AG04450 (cell line): ENCODE results near the gene PHLDA2. TPM values are rescaled to one million over a fixed set of nuclear protein-coding genes. Genes with fewer than 3 reads are reported as not detected.

ENCODE experiments used
- CTCF ChIA-PET: fragments of 300-600, 350-600 bp; formaldehyde crosslinking; extraction: SDS; loops from one replicate; lab custom pipeline; 2022; ENCODE audit warnings: antibody characterized with exemption, inconsistent platforms; lab: Charles Lee
- POLR2A ChIA-PET: fragments of 350-600 bp; formaldehyde crosslinking; extraction: SDS; loops from one replicate; lab custom pipeline; 2021; ENCODE audit warnings: antibody characterized with exemption, inconsistent platforms; lab: Yijun Ruan, JAX
- DNase-seq: peaks from one replicate; pipeline ENCODE4 v3.0.0-alpha.2; 2011; ENCODE audit warnings: low read depth, low spot score
- H3K27ac ChIP-seq: one replicate; pipeline ENCODE4 v1.5.1; 2012; ENCODE audit warnings: low read depth, low read length, control low read depth
- H3K27me3 ChIP-seq: one replicate; pipeline ENCODE4 v1.6.0; 2012; ENCODE audit warnings: low read length; ENCODE audit not compliant: control insufficient read depth, insufficient read depth
- H3K4me3 ChIP-seq: 2 replicates; pipeline ENCODE4 v1.5.1; 2011; ENCODE audit warnings: mild to moderate bottlenecking, low read depth, low read length, control low read depth
- H3K9me3 ChIP-seq: 2 replicates; pipeline ENCODE4 v1.5.1; 2012; ENCODE audit warnings: low read length; ENCODE audit not compliant: control insufficient read depth, insufficient read depth
- polyA plus RNA-seq: library from polyadenylated mRNA; depleted of rRNA; stranded (reverse); fragments of >200 nt; gene quantifications from 2 replicates; pipeline ENCODE4 v1.2.3, GENCODE V29; 2011
- TF ChIP-seq, protein P1 (sequence below): IDR thresholded peaks from 2 replicates; pipeline ENCODE4 v1.5.1; 2011; ENCODE audit warnings: low read depth, low read length, control low read depth, inconsistent platforms

PHLDA2 gene
- polyA plus RNA-seq, 1 experiment: 9.6 TPM

DNA sequence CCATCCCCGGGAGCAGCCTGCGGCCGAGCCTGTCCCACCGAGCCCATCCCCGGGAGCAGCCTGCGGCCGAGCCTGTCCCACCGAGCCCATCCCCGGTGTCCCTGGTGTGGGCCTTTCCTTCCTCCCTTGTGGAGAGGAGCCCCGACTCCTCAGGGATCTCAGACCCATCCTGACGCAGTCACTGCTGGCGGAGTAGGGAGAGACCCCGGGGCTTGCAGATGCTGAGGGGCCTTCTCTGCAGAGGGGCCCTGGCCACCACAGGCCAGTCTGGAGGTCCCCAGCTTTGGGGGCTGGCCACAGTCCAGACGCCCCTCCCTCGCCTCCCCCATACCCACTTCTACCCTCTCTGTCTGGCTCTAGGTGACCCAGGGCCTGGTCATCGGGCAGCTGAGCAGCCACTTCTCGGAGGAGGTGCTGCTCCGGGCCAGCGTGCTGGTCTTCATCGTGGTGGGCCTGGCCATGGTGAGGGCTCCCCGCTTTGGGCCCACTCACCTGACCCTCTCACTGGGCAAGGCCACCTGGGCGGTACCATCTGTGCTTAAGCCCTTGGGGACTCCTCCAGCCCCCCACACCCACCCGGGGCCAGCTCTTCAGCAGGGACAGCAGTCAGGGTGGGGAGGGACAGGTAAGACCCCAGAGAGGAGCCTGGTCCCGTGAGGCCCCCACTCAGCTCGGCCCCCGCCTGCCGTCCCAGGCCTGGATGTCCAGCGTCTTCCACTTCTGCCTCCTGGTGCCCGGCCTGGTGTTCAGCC is 7.3 kb downstream of the PHLDA2 start:
- Histone ChIP-seq H3K4me3 (no peak overlapping the region), H3K27me3 (no peaks in the 10 kb centered on the region), H3K27ac (no peak overlapping the region), H3K9me3 (no peaks in the 10 kb centered on the region; the same call in 1 of the 2 replicates)
- TF ChIP-seq, protein P1, sequence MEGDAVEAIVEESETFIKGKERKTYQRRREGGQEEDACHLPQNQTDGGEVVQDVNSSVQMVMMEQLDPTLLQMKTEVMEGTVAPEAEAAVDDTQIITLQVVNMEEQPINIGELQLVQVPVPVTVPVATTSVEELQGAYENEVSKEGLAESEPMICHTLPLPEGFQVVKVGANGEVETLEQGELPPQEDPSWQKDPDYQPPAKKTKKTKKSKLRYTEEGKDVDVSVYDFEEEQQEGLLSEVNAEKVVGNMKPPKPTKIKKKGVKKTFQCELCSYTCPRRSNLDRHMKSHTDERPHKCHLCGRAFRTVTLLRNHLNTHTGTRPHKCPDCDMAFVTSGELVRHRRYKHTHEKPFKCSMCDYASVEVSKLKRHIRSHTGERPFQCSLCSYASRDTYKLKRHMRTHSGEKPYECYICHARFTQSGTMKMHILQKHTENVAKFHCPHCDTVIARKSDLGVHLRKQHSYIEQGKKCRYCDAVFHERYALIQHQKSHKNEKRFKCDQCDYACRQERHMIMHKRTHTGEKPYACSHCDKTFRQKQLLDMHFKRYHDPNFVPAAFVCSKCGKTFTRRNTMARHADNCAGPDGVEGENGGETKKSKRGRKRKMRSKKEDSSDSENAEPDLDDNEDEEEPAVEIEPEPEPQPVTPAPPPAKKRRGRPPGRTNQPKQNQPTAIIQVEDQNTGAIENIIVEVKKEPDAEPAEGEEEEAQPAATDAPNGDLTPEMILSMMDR: no peak
- ChIA-PET CTCF (no interaction called here), POLR2A (no interaction called here)
- no peak for DNase-seq

DNA sequence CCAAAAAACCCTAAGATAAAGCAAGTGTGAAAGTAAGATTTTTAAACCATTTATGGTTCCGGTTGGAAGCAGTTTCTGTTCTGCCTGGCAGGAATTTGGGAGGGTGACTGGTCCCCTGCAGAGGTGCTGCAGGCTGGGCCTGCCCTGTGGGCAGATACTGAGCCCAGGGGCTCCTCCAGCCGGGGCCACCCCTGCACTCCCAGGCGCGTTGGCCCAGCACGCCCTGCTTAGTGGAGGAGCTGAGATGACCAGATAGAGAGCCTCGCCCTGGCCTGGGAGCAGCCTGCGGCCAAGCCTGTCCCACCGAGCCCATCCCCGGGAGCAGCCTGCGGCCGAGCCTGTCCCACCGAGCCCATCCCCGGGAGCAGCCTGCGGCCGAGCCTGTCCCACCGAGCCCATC is 8.0 kb downstream of the PHLDA2 start:
- TF ChIP-seq, protein P1: no peak
- no peaks in the 10 kb centered on the region for H3K27me3 ChIP-seq
- ChIA-PET POLR2A (interaction anchor here (0.7 to 3.7 kb wide), 2 partner anchors 8 to 388 kb away, joined by 3 to 21 read pairs; partner anchors contain the start of gene PHLDA2), CTCF (no interaction called here)
- no peaks in the 10 kb centered on the region; the same call in 1 of the 2 replicates for H3K9me3 ChIP-seq
- no peak overlapping the region for H3K4me3 ChIP-seq
- H3K27ac ChIP-seq: no peak overlapping the region
- no peak for DNase-seq

DNA sequence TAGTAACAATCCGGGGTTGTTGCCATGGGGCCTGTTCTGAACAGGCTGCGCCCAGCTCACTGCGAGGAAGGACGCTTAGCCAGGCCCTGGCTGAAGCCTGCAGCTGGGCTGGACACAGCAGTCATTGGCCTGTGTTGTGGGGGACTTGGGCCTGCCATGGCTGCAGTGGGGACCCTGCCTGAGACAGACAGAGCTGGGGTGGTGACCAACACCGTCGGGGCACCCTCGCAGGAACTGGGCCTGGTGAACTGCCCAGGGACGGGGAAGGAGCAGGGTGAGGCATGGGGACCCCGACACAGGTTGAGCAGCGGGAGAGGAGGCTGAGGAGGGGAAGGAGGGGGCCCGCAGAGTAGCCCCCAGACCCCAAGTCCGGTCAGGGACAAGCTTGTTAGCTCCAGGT is 8.9 kb downstream of the PHLDA2 start:
- TF ChIP-seq, protein P1: no peak
- Histone ChIP-seq H3K4me3 (no peak overlapping the region), H3K9me3 (no peaks in the 10 kb centered on the region; the same call in 1 of the 2 replicates), H3K27ac (no peak overlapping the region), H3K27me3 (no peaks in the 10 kb centered on the region)
- DNase-seq: no peak
- ChIA-PET CTCF (no interaction called here), POLR2A (interaction anchor here (0.7 to 3.7 kb wide), 3 partner anchors 9 to 811 kb away, joined by 3 to 21 read pairs (median 3); partner anchors contain the start of gene PHLDA2)

DNA sequence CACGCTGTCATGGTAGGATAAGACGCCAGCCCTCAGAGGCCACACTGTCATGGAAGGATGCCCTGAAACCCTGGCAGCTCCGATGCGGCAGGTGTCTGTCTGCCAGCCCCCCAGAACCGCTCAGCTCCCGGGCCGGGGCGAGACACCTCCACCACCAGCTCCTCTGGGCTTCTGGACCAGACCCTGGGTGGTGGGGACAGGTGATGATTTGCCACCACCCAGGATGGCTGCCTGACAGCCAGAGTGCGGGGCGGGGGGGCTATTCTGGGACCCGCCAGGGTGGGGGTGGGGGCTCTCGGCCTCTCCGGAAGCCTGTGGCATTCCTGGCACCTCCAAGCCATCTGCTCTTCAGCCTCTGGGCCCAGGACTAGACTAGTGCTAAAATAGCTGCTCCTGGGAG is 9.4 kb downstream of the PHLDA2 start:
- TF ChIP-seq, protein P1: no peak
- H3K9me3 ChIP-seq: no peaks in the 10 kb centered on the region; the same call in 1 of the 2 replicates
- no peak overlapping the region for H3K4me3 ChIP-seq
- H3K27ac ChIP-seq: no peak overlapping the region
- H3K27me3 ChIP-seq: no peaks in the 10 kb centered on the region
- ChIA-PET CTCF (no interaction called here), POLR2A (interaction anchor here (3.7 kb wide), 1 partner anchor 9 kb away, joined by 21 read pairs; the partner anchor contains the start of gene PHLDA2)
- DNase-seq: no peak

DNA sequence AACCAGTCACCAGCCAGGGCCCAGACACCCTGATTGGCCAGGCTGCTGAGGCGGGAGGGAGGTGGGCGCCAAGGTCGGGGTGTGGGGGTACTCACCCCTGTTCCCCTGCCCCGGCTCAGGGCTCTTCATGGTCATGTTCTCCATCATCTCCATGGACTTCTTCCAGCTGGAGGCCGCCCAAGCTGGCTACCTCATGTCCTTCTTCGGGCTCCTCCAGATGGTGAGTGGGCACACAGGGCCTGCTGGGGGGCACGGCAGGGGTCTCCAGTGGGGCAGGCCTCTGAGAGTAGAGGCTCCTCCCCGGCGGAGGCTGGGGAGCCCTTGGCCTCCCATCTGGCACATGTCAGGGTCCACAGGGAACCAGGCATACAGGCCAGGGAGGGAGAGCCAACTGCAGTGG is 10.0 kb downstream of the PHLDA2 start:
- TF ChIP-seq, protein P1: no peak
- Histone ChIP-seq H3K4me3 (no peak overlapping the region), H3K27me3 (no peaks in the 10 kb centered on the region), H3K27ac (no peak overlapping the region), H3K9me3 (no peaks in the 10 kb centered on the region; the same call in 1 of the 2 replicates)
- POLR2A ChIA-PET: interaction anchor here (3.7 kb wide), 1 partner anchor 10 kb away, joined by 21 read pairs; the partner anchor contains the start of gene PHLDA2
- no peak for DNase-seq
- CTCF ChIA-PET: no interaction called here
